HEK293 (cell line): Measurements from ENCODE around the gene NUP210.

ENCODE experiments used
- CTCF ChIA-PET: fragments of 350-600 bp; formaldehyde crosslinking; extraction: SDS; loops from one replicate; lab custom pipeline; 2021; ENCODE audit warnings: antibody characterized with exemption; lab: Yijun Ruan, JAX
- POLR2A ChIA-PET: fragments of 300-600 bp; formaldehyde crosslinking; extraction: SDS; loops from one replicate; lab custom pipeline; 2020; ENCODE audit warnings: antibody characterized with exemption, inconsistent platforms; lab: Yijun Ruan, JAX
- H3K27ac ChIP-seq: fragments of 200-500 bp; sonication (Bioruptor generic); 2 replicates; pipeline ENCODE4 v1.5.1; 2014; ENCODE audit warnings: low read depth, low read length, control low read depth, inconsistent platforms; ENCODE audit errors: extremely low read depth
- H3K36me3 ChIP-seq, 2 experiments: fragments of 200-500 bp in 1 of 2; sonication (Bioruptor generic) in 1 of 2; 1 replicate in 1 of 2; 2 replicates in 1 of 2; pipeline ENCODE4 v1.5.1; 2014 to 2017; ENCODE audit warnings: inconsistent platforms in 2 of 2, low read length in 2 of 2; ENCODE audit not compliant: control insufficient read depth in 2 of 2, insufficient read depth in 1 of 2
- H3K4me1 ChIP-seq: fragments of 200-500 bp; sonication (Bioruptor generic); 2 replicates; pipeline ENCODE4 v1.5.1; 2014; ENCODE audit warnings: mild to moderate bottlenecking, low read length, inconsistent platforms; ENCODE audit not compliant: control insufficient read depth, insufficient read depth
- H3K4me3 ChIP-seq: 2 replicates; pipeline ENCODE4 v1.5.1; 2011; ENCODE audit warnings: low read depth, mild to moderate bottlenecking, control low read depth, low read length, moderate library complexity
- H3K9me3 ChIP-seq: fragments of 200-500 bp; sonication (Bioruptor generic); 2 replicates; pipeline ENCODE4 v1.5.1; 2014; ENCODE audit warnings: low read depth, low read length, inconsistent platforms; ENCODE audit not compliant: control insufficient read depth, insufficient read depth
- ATF2 ChIP-seq: fragments of 450-650 bp; formaldehyde crosslinking; IDR thresholded peaks from 2 replicates; pipeline ENCODE4 v1.5.1; 2016; ENCODE audit warnings: missing biosample characterization, missing genetic modification characterization, low read depth
- HIC1 ChIP-seq: fragments of 450-650 bp; formaldehyde crosslinking; IDR thresholded peaks from 2 replicates; pipeline ENCODE4 v1.5.1; 2016; ENCODE audit warnings: missing biosample characterization, missing genetic modification characterization
- PRDM10 ChIP-seq: fragments of 450-650 bp; formaldehyde crosslinking; IDR thresholded peaks from 2 replicates; pipeline ENCODE4 v1.5.1; 2016; ENCODE audit warnings: missing biosample characterization, missing genetic modification characterization
- WT1 ChIP-seq: fragments of 450-650 bp; formaldehyde crosslinking; IDR thresholded peaks from 2 replicates; pipeline ENCODE4 v1.5.1; 2016; ENCODE audit warnings: missing biosample characterization, missing genetic modification characterization
- YY1 ChIP-seq: fragments of 450-650 bp; formaldehyde crosslinking; IDR thresholded peaks from 2 replicates; pipeline ENCODE4 v1.5.1; 2018; ENCODE audit warnings: missing biosample characterization, missing genetic modification characterization
- ZBTB26 ChIP-seq: fragments of 450-650 bp; formaldehyde crosslinking; optimal IDR thresholded peaks from 2 replicates; pipeline ENCODE3; 2016; ENCODE audit warnings: missing biosample characterization, mild to moderate bottlenecking, missing genetic modification characterization
- ZNF140 ChIP-seq: fragments of 450-650 bp; formaldehyde crosslinking; IDR thresholded peaks from 2 replicates; pipeline ENCODE4 v1.5.1; 2016; ENCODE audit warnings: missing biosample characterization, missing genetic modification characterization
- ZNF202 ChIP-seq: fragments of 450-650 bp; formaldehyde crosslinking; IDR thresholded peaks from 2 replicates; pipeline ENCODE4 v1.5.1; 2016; ENCODE audit warnings: missing biosample characterization, missing genetic modification characterization, borderline replicate concordance
- ZNF404 ChIP-seq: fragments of 450-650 bp; formaldehyde crosslinking; IDR thresholded peaks from 2 replicates; pipeline ENCODE4 v1.5.1; 2017; ENCODE audit warnings: missing biosample characterization, missing genetic modification characterization
- ZNF549 ChIP-seq: fragments of 450-650 bp; IDR thresholded peaks from 2 replicates; pipeline ENCODE4 v1.5.1; 2018; ENCODE audit warnings: missing biosample characterization, missing genetic modification characterization, mild to moderate bottlenecking, inconsistent platforms, moderate library complexity
- ZNF610 ChIP-seq: fragments of 450-650 bp; formaldehyde crosslinking; IDR thresholded peaks from 2 replicates; pipeline ENCODE4 v1.5.1; 2016; ENCODE audit warnings: missing biosample characterization, missing genetic modification characterization, borderline replicate concordance
- ZNF660 ChIP-seq: fragments of 450-650 bp; IDR thresholded peaks from 2 replicates; pipeline ENCODE4 v1.5.1; 2018; ENCODE audit warnings: missing biosample characterization, mild to moderate bottlenecking, missing genetic modification characterization
- ZNF677 ChIP-seq: fragments of 450-650 bp; IDR thresholded peaks from 2 replicates; pipeline ENCODE4 v1.5.0; 2018; ENCODE audit warnings: missing biosample characterization, mild to moderate bottlenecking, missing genetic modification characterization, moderate library complexity
- ZNF701 ChIP-seq: fragments of 450-650 bp; formaldehyde crosslinking; IDR thresholded peaks from 2 replicates; pipeline ENCODE4 v1.5.1; 2016; ENCODE audit warnings: missing biosample characterization, missing genetic modification characterization
- ZNF707 ChIP-seq: fragments of 450-650 bp; formaldehyde crosslinking; IDR thresholded peaks from 2 replicates; pipeline ENCODE4 v1.5.1; 2016; ENCODE audit warnings: missing biosample characterization, missing genetic modification characterization
- ZNF830 ChIP-seq: fragments of 450-650 bp; IDR thresholded peaks from 2 replicates; pipeline ENCODE4 v1.5.0; 2018; ENCODE audit warnings: missing biosample characterization, missing genetic modification characterization, low read depth, mild to moderate bottlenecking, moderate library complexity
- ZSCAN5A ChIP-seq: fragments of 450-650 bp; formaldehyde crosslinking; IDR thresholded peaks from 2 replicates; pipeline ENCODE4 v1.5.1; 2016; ENCODE audit warnings: missing biosample characterization, missing genetic modification characterization

The NUP210 gene

GRCh38 chr3:13341229-13341905 lies 78.8 kb downstream of the NUP210 start:
- no peaks in the 10 kb centered on the region for H3K9me3 ChIP-seq
- peaks cover 0 to 99% of the 10 kb centered on the region in 2 experiments; a peak in 1 of 3 replicates for H3K36me3 ChIP-seq
- ChIA-PET POLR2A (interaction anchor here (0.5 kb wide), 1 partner anchor 1046 kb away, joined by 3 read pairs; no protein-coding TSS in a partner anchor), CTCF (interaction anchor here (0.6 to 1.4 kb wide), 2 partner anchors 18 to 249 kb away, joined by 3 to 4 read pairs; no protein-coding TSS in a partner anchor)
- H3K4me3 ChIP-seq = no peak overlapping the region
- H3K27ac ChIP-seq = no peak overlapping the region
- no peak for TF ChIP-seq ATF2 (tag by site-specific recombination)
- TF ChIP-seq YY1 = no peak
- TF ChIP-seq ZSCAN5A (tag by site-specific recombination) = no peak
- no peak for TF ChIP-seq ZBTB26 (tag by site-specific recombination)
- no peak for TF ChIP-seq WT1 (tag by site-specific recombination)
- TF ChIP-seq ZNF830 (tag by site-specific recombination) = no peak
- no peak for TF ChIP-seq ZNF610
- TF ChIP-seq ZNF202 = no peak
- TF ChIP-seq ZNF660 = no peak
- TF ChIP-seq ZNF140 (tag by site-specific recombination) = no peak
- TF ChIP-seq ZNF707 (tag by site-specific recombination) = no peak
- TF ChIP-seq ZNF701 (tag by site-specific recombination) = no peak
- TF ChIP-seq HIC1 (tag by site-specific recombination) = no peak
- no peak for TF ChIP-seq ZNF549 (tag by site-specific recombination)
- TF ChIP-seq PRDM10 (tag by site-specific recombination) = no peak
- no peak for TF ChIP-seq ZNF677 (tag by site-specific recombination)
- no peak for TF ChIP-seq ZNF404
- H3K4me1 ChIP-seq = no peaks in the 10 kb centered on the region
